Measurements from ENCODE around the gene NRK. TPM values are rescaled to one million over a fixed set of nuclear protein-coding genes. Genes with fewer than 3 reads are reported as not detected.

NRK gene
- total and polyA plus RNA-seq, 2 donors from 2014 or later: 5.0 to 7.9 TPM

DNA sequence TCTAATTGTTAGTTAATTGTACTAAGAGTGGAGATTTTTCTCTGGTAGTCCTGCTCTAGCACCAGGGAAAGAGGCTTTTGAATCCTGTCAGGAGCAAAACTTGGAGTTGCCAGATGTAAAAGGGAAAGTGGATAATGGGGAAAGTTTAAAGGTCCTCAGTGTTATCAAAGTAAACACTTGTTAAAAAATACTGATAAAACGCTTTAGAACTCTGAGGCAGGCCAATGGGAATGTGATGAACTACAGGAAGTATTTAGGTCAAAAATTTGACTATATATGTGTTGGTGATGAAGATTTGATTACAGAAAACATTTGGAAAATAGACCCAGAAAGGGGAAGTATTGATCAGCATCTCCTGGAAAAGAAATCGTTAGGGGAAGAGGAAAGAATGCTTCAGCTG lies 183.3 kb downstream of the NRK start:
- Histone ChIP-seq H3K27me3 (ENCODE audit: control insufficient read depth, insufficient read depth, low read length) (no peaks in the 10 kb centered on the region), H3K27ac (ENCODE audit: low read depth in 2 of 2, low read length in 2 of 2) (no peak overlapping the region), H3K9me3 (ENCODE audit: control insufficient read depth in 2 of 3, insufficient read depth in 1 of 3, low read length in 3 of 3) (no peaks in the 10 kb centered on the region), H3K4me3 (ENCODE audit: low read length in 3 of 3) (no peak overlapping the region), H3K9ac (ENCODE audit: low read length in 3 of 3) (no peak overlapping the region), H3K36me3 (ENCODE audit: control insufficient read depth in 2 of 3, insufficient read depth in 3 of 3, low read length in 3 of 3) (no peaks in the 10 kb centered on the region), H3K4me1 (ENCODE audit: control insufficient read depth in 2 of 3, insufficient read depth in 2 of 3, low read depth in 1 of 3, low read length in 3 of 3) (no peaks in the 10 kb centered on the region)
- intact Hi-C loops (cut with DNase I): no loop called here
- TF ChIP-seq, protein P1, sequence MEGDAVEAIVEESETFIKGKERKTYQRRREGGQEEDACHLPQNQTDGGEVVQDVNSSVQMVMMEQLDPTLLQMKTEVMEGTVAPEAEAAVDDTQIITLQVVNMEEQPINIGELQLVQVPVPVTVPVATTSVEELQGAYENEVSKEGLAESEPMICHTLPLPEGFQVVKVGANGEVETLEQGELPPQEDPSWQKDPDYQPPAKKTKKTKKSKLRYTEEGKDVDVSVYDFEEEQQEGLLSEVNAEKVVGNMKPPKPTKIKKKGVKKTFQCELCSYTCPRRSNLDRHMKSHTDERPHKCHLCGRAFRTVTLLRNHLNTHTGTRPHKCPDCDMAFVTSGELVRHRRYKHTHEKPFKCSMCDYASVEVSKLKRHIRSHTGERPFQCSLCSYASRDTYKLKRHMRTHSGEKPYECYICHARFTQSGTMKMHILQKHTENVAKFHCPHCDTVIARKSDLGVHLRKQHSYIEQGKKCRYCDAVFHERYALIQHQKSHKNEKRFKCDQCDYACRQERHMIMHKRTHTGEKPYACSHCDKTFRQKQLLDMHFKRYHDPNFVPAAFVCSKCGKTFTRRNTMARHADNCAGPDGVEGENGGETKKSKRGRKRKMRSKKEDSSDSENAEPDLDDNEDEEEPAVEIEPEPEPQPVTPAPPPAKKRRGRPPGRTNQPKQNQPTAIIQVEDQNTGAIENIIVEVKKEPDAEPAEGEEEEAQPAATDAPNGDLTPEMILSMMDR (IDR thresholded peaks at IDR 0.05; ENCODE audit: borderline replicate concordance, extremely low read depth, insufficient read depth): no peak
- DNase-seq (no peak), FAIRE-seq (no peak)

DNA sequence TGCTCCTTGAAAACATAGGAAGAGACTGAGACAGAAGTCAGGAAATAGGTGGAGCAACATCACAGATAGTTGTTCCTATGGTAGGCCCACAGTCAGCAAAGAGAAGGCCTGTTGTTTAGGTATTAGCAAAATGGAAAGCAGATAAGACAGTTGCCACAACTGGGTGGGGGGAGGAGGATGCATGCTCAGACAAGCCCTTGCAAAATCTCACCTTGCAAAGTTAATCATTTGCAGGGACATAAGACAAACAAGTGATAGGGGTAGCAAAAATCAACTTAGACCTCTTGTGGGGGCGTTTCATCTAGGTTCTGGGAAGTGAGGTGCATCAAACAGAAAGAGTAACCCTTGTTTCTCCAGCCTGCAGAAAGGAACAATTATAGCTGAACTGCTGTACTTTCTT lies 185.5 kb downstream of the NRK start:
- no peaks in the 10 kb centered on the region for H3K36me3 ChIP-seq (ENCODE audit: control insufficient read depth in 2 of 3, insufficient read depth in 3 of 3, low read length in 3 of 3)
- FAIRE-seq: no peak
- TF ChIP-seq, protein P1 (IDR thresholded peaks at IDR 0.05; ENCODE audit: borderline replicate concordance, extremely low read depth, insufficient read depth): no peak
- no peak overlapping the region for H3K4me3 ChIP-seq (ENCODE audit: low read length in 3 of 3)
- H3K9ac ChIP-seq (ENCODE audit: low read length in 3 of 3): no peak overlapping the region
- DNase-seq: no peak
- no peaks in the 10 kb centered on the region for H3K27me3 ChIP-seq (ENCODE audit: control insufficient read depth, insufficient read depth, low read length)
- H3K27ac ChIP-seq (ENCODE audit: low read depth in 2 of 2, low read length in 2 of 2): no peak overlapping the region
- intact Hi-C loops (cut with DNase I): no loop called here
- H3K9me3 ChIP-seq (ENCODE audit: control insufficient read depth in 2 of 3, insufficient read depth in 1 of 3, low read length in 3 of 3): no peaks in the 10 kb centered on the region
- H3K4me1 ChIP-seq (ENCODE audit: control insufficient read depth in 2 of 3, insufficient read depth in 2 of 3, low read depth in 1 of 3, low read length in 3 of 3): no peaks in the 10 kb centered on the region

Other genes with a start within 250 kb of the NRK start
- gene SERPINA7, start 216.2 kb downstream of the NRK start, total RNA-seq: not detected
- 1.2 TPM for gene SERPINA7, start 216.2 kb downstream of the NRK start, polyA plus RNA-seq (ENCODE audit: insufficient read depth, low read depth, low replicate concordance)

Measured in kidney (tissue), 14 donors.